Coronary artery (tissue), 2 donors: ENCODE data around the gene MAP4K4.

Experiments used
- DNase-seq: peaks from one replicate; pipeline ENCODE4 v3.0.0-alpha.2; 2017; ENCODE audit warnings: low spot score
- H3K27ac ChIP-seq, 2 donors: fragments of 200-600 bp; sonication (generic); one replicate each; pipeline ENCODE4 v1.5.1; 2016 to 2019
- H3K4me3 ChIP-seq: fragments of 200-600 bp; sonication (generic); 2 replicates; pipeline ENCODE4 v1.5.1; 2016; ENCODE audit warnings: mild to moderate bottlenecking, moderate library complexity
- CTCF ChIP-seq: fragments of 200-600 bp; sonication (generic); IDR thresholded peaks from one replicate; pipeline ENCODE4 v1.5.1; 2019; ENCODE audit warnings: antibody characterized with exemption

The MAP4K4 gene

GRCh38 chr2:101942851-101943250 is 245.3 kb downstream of the MAP4K4 start:
- no peak overlapping the region for H3K4me3 ChIP-seq
- TF ChIP-seq CTCF = no peak
- DNase-seq = no peak
- no peak overlapping the region for H3K27ac ChIP-seq
